H54 (cell line): ENCODE results near the gene TMOD1.

Source experiments
- DNase-seq: peaks from one replicate; pipeline ENCODE4 v3.0.0; 2011; ENCODE audit warnings: low spot score, mixed read lengths; ENCODE audit not compliant: insufficient read length
- FAIRE-seq: peaks from 3 replicates; lab custom pipeline; 2011; peaks lifted over from hg19 to GRCh38; lab: Jason Lieb, UNC
- POLR2A ChIP-seq: IDR thresholded peaks from 2 replicates; pipeline ENCODE4 v1.6.1; 2011; ENCODE audit warnings: low read depth, mild to moderate bottlenecking, low read length

TMOD1 gene

GRCh38 chr9:97504381-97505216, 3.1 kb downstream of the TMOD1 start:
- TF ChIP-seq POLR2A, result no peak
- FAIRE-seq, result peak; percentile 36
- no peak for DNase-seq

- no peak for DNase-seq
- no peak for FAIRE-seq
- TF ChIP-seq POLR2A, result no peak
Measured at GRCh38 chr9:97505845-97506244, 4.4 kb downstream of the TMOD1 start.

DNA sequence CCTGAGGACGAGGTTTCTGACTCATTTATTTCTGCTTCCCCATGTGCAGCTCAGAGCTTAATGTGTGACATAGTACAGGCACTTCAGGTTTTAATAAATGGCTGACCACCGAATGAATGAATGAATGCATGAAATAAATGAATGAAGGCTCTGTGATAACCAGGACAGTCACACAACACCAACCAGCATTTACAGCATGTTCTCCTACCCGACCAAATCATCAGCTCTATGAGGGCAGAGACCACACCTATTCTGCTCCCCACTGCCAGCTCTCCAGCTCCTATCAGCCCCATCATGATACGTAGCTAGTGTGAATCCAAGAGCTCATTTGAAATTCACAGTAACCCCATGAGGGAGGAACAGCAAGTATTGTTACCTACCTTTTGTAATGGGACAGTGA, 4.8 kb downstream of the TMOD1 start:
- DNase-seq (no peak), FAIRE-seq (no peak)
- TF ChIP-seq POLR2A, result no peak

DNA sequence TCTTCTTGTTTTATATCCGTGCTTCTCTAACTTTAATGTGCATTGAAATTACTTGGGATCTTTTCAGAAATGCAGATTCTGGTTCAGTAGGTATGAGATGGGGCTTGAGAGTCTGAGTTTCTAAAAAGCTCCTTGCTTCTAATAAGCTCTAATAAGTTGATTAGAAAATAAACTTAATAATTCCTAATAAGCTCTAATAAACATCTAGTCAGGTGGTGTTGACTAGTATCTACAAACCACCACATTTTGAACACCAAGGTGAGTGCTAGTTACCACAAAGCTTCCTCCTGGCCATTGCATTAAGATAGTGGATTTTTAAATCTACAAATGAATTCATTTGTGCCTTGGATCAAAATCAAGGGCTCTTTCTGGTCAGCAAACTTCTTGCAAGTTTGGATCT, 5.3 kb downstream of the TMOD1 start:
- no peak for DNase-seq
- FAIRE-seq, result no peak
- no peak for TF ChIP-seq POLR2A

- no peak for FAIRE-seq
- DNase-seq, result no peak
- TF ChIP-seq POLR2A, result no peak
Measured at GRCh38 chr9:97507428-97507984, 6.0 kb downstream of the TMOD1 start.

GRCh38 chr9:97508852-97509251, 7.4 kb downstream of the TMOD1 start:
- DNase-seq (no peak), FAIRE-seq (no peak)
- TF ChIP-seq POLR2A, result no peak

GRCh38 chr9:97510797-97511654, 9.6 kb downstream of the TMOD1 start:
- FAIRE-seq (peak; percentile 93), DNase-seq (peak; percentile 66)
- no peak for TF ChIP-seq POLR2A

DNA sequence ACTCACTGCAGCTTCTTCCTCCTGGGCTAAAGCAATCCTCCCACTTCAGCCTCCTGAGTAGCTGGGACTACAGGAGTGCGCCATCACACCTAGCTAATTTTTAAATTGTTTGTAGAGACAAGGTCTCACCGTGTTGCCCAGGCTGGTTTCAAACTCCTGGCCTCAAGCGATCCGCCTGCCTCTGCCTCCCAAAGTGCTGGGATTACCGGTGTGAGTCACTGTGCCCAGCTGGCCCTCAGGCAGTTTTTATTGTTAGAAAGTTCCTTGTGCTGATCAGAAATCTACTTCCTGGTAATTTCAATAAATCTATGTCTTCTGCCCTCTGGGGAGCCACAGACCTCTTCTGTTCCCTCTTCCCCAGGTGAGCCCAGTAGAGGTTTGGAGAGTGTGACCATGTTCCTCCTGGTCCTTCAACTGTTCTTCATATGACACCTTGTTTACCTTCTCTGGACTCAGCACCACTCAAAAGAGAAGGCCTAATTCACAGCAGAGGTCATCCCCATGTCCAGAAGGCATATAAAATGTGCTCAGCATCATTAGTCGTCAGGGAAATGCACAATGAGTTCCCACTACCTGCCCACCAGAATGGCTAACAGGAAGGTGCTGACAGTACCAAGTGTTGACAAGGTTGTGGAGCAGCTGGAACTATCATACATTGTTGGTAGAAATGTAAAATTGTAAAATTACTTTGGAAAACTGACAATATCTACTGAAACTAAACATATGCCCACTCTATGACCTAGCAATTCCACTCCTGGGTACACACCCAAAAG, 10.4 kb downstream of the TMOD1 start:
- no peak for TF ChIP-seq POLR2A
- peak; percentile 81 for FAIRE-seq
- DNase-seq, result no peak

DNA sequence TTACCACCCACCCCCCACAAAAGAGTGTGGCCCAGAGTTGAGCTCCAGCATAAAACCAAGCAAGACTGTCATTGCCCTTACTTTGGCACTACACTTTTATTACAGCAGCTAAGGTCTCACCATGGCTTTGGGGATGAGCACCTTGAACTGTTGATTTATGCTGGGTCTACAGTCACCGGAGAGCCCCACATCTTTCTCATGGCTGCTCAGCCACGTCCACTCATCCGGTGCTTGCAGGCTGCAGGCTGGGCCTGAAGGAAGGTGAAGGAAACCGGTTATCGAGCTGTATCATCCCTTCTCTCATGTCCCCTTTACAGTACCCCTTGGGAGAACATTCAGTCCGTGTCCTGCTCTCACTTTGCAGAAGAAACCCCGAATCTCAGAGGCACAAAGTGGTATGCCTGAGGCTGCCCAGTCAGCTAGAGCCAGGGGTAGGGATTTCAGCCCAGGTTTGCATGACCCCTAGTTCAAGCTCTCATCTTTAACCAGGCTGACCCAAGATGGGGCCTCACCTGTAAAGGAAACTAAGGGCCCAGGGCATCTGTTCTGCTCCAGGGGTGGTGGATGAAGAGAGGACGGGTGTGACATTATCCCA, 11.6 kb downstream of the TMOD1 start:
- TF ChIP-seq POLR2A, result no peak
- FAIRE-seq, result no peak
- no peak for DNase-seq

DNA sequence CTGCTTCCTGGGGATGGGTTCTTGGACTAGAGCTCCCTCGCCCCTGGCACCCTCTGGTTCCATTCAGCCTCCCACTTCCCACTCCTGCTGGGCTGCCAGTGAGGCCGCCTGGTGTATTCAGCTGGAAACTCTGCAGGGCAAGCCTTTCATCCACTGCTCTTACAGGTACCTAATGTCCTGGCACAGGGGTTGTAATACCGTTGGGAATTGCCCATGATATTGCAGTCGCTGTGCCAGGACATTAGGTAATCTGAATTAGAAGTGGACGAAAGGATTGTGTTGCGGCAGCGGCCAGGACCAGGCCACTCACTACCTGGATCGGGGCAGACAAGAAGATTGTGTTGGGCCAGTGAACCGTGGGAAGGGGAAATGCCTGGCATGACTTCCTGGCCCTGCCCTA, 13.1 kb downstream of the TMOD1 start:
- DNase-seq (no peak), FAIRE-seq (no peak)
- TF ChIP-seq POLR2A, result no peak

DNA sequence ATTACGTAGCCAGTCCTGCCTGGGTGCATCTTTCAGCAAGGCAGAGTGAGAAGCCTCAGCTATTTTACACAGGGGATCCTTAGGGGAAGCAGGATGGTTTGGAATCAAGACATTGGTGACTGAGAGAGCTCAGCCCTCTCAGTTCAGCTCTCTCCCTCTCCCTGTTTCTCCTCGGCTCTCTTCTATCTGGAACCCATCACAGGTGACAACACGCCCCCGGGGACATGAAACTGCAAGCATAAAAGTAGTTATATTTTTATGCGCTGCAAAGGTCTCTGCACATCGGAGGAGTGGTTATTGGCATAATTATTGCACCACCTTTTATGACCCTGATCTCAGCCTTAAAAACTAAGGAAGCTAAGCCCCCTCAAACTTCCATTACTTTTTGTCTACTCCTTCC, 14.2 kb downstream of the TMOD1 start:
- FAIRE-seq (no peak), DNase-seq (no peak)
- TF ChIP-seq POLR2A, result no peak

DNA sequence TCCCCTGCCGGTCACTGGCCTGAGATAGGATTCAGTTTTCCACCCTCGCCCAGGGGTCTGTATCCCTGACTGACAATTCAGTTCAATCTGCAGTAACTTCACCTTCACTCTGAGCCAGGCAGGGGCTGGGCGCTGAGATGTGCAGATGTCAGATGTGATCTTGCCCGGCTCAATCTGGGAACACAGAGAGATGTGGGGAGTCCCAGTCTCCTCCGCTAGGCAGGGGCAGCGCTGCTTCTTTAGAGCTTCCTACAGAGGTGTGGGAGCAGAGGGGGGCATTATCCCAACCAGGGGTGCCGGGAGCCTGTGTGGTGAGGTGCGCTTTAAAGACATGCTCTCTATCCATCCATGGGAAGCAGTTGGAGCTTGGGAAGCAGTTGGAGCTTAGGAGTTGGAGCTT, 14.6 kb downstream of the TMOD1 start:
- no peak for TF ChIP-seq POLR2A
- DNase-seq, result no peak
- FAIRE-seq, result no peak
